Ovary (tissue), 3 donors: Measurements from ENCODE around the gene PHLPP2.

Source experiments
- CTCF ChIP-seq, 3 donors: fragments of 450-650 bp in 2 of 3; fragments of 200-600 bp in 1 of 3; IDR thresholded peaks; one replicate each; pipeline versions ENCODE4 v1.5.1 to v1.8.0; 2016 to 2022; ENCODE audit warnings: antibody characterized with exemption in 3 of 3, mild to moderate bottlenecking in 1 of 3
- POLR2A ChIP-seq: fragments of 450-650 bp; IDR thresholded peaks from one replicate; pipeline ENCODE4 v1.6.1; 2017; ENCODE audit warnings: antibody characterized with exemption, mild to moderate bottlenecking, moderate library complexity
- donor health status: DM: no; HTN: no; CAD: no.

DNA sequence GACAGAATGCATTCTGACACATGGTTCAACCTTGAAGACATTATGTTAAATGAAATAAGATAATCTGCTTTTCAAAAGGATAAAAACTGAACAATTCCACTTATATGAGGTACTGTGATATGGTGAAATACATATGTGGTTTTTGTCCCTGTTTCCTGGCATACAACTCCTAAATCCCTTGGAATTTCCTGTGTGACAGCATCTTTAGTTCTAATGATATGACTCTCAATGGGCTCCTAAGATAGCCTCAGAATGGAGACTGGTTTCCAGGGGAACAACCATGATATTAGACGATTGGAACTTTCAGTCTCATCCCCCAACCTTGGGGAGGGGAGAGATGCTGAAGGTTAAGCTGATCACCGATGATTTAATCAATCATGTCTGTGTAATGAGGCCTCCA lies 37.7 kb upstream of the PHLPP2 start:
- TF ChIP-seq POLR2A, result no peak
- TF ChIP-seq CTCF (IDR thresholded peaks at IDR 0.05), result no peak
